M059J (cell line): ENCODE measurements around the gene FOSL1. TPM values are rescaled to one million over a fixed set of nuclear protein-coding genes. Genes with fewer than 3 reads are reported as not detected.

Experiments used
- DNase-seq: peaks from one replicate; pipeline ENCODE4 v3.0.0-alpha.2; 2012; ENCODE audit warnings: low read depth
- total RNA-seq: library from RNA; depleted of rRNA; stranded (reverse); fragments of >200 nt; shearing (Covaris generic); gene quantifications from 2 replicates; pipeline ENCODE4 v1.2.3, GENCODE V29; 2014

The FOSL1 gene
- total RNA-seq, 1 experiment from 2014 or later = 286 TPM

DNA sequence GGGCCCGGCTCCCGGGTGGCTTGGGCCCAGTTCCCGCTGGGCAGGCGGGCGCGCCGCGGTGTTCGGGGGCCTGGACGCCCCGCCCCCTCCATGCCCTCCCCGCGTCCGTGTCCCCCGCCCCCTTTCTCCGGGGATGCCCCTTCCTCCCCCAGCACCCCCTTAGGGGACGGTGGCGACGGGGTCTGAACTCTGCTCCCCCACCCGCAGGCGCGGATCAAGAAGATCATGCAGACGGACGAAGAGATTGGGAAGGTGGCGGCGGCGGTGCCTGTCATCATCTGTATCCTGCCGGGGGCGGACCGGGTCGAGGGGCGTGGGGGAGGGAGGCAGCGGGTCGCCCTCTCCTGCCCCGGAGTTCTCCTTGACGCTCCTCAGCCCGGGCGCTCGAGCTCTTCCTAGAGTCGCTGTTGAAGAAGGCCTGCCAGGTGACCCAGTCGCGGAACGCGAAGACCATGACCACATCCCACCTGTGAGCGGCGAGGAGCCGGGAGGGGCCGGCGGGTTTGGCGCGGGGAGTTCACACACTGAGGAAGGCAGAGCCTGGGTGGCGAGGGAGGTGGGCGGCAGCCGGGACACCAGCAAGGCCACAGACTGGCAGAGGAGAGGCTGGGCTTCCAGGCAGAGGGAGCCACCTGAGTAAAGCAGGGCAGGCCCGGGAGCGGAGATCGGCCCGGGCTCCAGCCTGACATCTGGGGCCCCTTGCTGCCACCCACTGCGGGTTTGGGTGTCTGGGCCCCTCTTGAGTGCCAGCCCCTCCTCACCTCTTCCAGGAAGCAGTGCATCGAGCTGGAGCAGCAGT is 19.6 kb upstream of the FOSL1 start:
- peak; percentile 41 for DNase-seq

GRCh38 chr11:65919141-65919572 is 19.0 kb upstream of the FOSL1 start, which contains the start of gene DRAP1:
DRAP1 (plus strand) TSS chr11:65919426; CDS start chr11:65919502, 76 bp downstream.
- peak; percentile 97 for DNase-seq

GRCh38 chr11:65918211-65919140 is 18.3 kb upstream of the FOSL1 start, which contains the start of gene C11orf68:
C11orf68 (minus strand) TSS chr11:65919062; CDS start chr11:65919031, 31 bp downstream.
- peak; percentile 59 for DNase-seq

GRCh38 chr11:65917434-65918210 is 17.4 kb upstream of the FOSL1 start:
- no peak for DNase-seq

GRCh38 chr11:65917077-65917433 is 16.9 kb upstream of the FOSL1 start:
- peak; percentile 22 for DNase-seq

DNA sequence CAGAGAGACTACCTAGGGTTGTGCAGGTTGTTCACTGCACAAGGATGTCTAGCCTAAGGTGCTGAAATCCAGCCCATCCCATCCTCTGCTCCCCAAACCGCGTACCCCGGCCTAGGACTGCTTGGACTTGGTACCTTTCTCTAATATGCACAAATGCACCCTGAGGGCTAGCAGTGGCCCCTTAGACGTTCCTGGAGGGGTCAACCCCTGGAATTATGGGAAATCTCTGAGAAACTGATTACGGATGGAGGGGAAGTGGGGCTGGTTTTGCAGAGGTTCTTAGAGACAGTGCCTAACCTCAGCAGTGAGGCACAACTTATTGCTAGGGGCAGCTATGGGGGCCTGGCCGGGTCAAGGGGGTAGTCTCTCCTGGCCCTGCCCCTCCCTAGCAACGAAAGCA is 16.2 kb upstream of the FOSL1 start:
- DNase-seq = peak; percentile 45

DNA sequence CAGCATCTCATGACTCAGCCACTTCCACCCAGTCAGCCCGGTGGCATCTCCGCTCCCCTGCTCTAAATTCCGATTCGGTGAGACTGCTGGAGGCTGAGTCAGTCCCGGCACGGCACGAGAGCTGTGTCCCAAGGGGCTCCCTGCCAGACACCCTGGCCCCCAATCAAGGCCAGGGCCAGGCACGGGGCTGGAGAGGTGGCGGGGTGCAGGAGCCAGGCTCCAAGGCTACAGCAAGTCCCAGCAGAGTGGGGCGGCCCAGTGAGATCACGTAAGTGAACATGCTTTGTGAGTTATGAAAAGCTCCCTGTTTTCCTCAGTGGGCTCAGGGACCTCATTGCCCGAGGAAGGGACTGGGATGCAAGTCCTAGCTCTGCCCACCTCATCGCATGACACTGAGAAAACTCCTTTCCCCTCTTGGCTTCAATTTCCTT is 15.6 kb upstream of the FOSL1 start:
- peak; percentile 99 for DNase-seq

DNA sequence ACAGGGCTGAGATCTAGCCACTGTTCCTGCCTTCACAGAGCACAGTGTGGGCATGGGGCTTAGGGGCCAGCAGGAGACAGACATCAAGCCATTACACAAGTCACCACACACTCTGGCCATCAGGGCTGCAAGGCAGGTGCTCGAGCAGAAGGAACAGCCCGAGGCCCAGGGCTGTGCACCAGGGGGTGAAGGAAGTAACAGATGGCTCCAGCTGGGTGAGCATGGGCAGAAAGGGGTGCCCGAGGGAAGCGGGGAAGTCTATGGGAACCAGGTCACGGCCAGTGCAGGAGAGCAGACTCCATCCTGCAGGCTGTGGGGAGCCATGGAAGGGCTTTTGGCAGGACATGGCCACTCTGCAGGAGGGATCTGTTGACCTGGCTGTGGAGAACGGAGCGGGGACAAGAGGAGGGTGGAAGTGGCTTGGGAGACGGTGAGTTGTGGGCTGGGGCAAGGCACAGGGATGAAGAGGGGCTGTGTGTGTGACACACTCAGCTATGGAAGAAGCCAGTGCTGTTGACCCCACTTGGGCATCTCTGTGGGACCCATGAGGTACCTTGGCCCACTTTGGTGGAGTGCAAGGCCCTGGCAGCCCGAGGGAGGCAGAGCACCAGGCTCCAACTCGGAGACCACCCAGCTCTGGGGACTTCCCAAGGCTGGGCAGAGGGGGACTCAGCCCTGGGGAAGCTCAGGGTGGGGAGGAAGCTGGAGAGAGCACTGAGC is 15.1 kb upstream of the FOSL1 start:
- DNase-seq = peak; percentile 75

GRCh38 chr11:65912845-65913244 is 12.7 kb upstream of the FOSL1 start:
- DNase-seq = peak; percentile 93

GRCh38 chr11:65911682-65912568 is 11.7 kb upstream of the FOSL1 start:
- DNase-seq = peak; percentile 99

DNA sequence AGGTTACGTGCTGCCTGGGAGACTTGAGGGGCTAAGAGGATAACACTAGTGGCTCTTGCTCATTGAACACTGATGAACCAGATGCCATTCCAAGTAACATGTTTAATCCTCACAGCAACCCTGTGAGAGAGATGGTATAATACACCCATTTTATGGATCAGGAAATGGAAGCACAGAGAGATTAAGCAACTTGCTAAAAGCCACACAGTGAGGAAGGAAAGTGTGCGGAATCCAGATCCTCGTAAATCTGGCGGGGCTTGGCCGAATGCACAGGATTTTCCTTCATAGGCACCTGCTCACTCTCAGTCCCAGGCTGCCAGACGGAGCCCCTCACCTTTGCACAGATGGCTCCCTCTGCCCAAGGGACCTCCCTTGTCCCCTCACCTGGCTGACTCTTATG is 7.7 kb upstream of the FOSL1 start:
- no peak for DNase-seq

DNA sequence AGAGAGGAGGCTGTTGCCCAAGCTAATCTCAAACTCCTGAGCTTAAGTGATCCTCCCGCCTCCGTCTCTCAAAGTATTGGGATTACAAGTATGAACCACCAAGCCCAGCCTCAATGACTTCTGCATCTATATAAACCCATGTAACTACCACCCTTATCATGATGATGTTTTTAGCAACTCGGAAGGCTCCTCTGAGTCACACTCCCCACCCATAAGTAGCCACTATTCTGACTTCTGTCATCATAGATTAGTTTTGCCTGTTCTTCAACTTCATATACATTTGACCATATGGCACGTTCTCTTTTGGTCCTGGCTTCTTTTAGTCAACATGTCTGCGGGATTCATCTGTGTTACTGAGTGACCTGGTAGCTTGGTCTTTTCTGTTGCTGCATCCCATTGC is 6.4 kb upstream of the FOSL1 start:
- DNase-seq = peak; percentile 18

- no peak for DNase-seq
These were observed 3.5 kb upstream of the FOSL1 start for GRCh38 chr11:65903715-65904114.

DNA sequence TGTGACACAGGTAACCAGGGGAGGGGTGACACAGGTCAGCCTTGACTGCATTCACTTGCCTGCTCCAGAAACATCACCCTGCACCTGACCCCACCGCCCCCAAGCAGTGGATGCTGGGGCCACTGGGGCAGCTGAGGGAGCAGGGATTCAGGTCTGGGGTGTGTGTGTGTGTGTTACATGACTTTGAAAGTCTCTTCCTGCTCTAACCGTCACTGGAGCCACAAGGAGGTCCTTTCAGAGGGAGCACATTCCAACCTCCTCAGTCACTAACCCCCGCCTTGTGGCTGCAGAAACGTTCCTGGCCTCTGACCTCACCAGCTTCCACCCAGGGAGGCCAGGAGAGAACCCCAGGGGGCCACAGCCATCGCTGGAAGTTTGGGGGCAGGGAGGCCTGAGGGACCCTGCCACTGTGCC is 2.9 kb upstream of the FOSL1 start:
- DNase-seq = peak; percentile 98

DNA sequence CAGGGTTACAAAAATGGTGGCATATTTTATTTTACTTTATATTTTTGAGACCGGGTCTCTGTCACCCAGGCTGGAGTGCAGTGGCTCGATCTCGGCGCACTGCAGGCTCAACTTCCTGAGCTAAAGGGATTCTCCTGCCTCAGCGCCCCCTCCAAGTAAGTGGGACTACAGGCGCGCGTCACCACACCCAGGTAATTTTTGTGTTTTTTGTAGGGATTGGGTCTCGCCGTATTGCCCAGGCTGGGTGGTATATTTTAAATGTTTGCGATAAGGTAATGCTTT is 652 bp upstream of the FOSL1 start:
- no peak for DNase-seq

DNA sequence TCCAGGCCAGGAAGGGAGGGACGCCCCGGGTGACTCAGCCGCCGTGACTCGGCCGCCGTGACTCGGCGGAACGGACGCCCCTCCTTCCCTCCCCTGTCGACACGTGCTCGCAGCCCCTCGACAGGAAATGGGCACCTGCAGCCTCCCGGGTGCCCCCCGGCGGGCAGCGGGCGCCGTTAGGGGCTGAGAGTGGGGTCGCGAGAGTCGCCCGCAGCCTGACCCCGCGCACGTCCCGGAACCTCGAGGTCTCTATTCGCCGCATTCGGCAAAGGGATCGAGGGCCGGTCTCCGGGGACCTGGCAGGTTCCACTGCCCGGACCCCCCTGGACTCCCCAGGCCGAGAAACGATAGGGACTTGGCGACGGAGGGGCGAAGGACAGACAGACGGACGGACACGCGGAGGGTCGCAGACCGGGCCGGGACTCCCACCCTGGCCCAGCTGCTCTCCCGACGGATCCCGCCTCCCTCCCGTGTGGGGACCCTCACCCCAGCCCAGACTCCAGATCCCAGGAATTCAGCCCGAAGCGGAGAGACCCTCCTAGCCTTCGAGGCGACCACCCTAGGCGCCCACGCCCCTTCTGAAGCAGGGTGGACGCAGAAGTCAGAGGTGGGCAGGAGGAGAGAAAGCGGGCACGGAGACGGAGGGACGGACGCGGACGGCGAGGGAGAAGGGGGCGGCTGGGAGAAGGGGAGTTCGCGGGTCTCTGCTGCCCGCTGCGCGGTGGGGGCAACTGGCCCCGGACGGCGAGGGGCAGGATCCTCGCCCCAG is 648 bp downstream of the FOSL1 start:
- DNase-seq = peak; percentile 86

DNA sequence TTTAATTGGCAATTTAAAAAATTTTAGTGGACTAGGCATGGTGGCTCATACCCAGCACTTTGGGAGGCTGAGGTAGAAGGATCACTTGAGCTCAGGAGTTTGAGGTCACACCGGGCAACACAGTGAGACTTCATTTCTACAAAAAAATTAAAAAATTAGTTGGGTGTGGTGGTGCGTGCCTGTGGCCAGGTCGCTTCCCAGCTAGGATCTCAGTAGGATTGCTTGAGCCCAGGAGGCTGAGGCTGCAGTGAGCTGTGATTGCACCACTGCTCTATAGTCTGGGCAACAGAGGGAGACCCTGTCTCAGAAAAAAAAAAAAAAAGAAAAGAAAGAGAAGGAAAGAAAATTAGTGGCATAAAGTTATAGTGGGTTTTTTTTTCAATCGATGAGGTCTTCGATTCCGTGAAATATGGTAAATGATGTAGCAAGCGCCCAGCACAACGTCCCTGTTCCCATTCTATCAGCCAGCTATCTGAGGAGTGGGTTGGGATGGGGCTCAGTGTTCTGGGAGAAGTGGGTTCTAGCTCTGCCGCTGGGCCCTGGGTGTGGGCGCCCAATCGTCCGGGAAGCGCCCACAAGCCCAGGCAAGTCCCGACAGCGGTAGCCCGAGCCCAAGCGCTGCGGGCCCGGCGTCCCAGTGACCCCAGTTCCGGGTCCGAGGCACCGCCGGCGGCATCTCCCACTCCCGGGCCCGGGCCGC is 1.4 kb downstream of the FOSL1 start:
- no peak for DNase-seq

DNA sequence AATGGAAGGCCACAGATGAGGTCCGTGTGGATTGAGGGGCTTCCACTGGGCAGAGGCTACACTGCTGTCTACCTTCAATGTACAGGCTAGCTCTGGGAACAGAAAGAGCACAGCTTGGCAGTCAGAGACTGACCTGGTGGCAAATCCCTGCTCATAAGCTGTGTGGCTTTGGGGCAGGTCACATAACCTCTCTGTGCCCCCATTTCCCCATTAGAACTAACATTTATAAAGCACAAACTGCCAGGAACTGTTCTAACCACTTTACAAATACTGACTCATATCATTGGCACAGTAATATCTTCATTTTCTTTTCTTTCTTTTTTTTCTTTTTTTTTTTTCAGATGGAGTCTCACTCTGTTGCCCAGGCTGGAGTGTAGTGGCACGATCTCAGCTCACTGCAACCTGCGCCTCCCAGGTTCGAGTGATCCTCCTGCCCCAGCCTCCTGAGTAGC is 3.1 kb downstream of the FOSL1 start:
- DNase-seq = peak; percentile 41
